ENCODE results near the gene ATP10B.

Gene ATP10B

DNA sequence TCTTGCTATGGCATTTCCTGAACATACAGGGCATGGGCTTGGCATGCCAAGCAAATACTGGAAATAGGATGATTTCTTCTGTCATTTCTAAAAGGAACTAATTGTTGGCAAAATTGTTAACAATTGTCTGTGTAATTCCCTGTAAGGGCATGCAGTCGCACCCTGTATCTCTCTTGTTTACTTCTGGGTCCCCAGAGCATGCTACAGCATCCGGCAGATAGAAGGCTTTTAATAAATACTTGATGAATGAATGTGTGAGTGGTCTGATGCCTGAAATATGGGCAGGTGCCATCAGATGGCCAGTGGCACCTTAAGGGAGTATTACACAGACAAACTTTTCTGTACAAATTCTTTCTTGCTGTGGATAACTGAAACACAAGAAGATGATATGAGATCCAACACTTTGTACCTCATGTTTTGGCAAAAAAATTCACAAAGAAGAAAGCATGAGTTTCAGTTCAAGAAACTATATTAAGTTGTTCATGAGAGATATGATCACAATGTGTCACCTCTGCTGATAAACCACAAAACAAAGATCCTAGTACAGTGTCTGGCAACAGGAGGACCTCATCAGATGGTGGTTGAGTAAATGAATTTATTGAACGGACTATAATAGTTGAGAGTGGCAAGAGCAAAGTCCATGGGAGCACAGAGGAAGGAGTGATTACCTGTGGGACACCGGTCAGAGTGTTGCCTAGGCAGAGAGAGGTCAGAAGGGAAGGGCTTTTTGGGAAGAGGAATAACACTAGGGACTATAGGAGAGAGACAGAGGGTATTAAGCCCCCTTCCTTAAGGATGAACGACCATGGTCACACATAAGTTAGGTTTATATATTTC is 194.2 kb downstream of the ATP10B start:
- no peak for DNase-seq (ENCODE audit: low read depth, low spot score)
- H3K4me3 ChIP-seq (ENCODE audit: low read length): no peak overlapping the region

DNA sequence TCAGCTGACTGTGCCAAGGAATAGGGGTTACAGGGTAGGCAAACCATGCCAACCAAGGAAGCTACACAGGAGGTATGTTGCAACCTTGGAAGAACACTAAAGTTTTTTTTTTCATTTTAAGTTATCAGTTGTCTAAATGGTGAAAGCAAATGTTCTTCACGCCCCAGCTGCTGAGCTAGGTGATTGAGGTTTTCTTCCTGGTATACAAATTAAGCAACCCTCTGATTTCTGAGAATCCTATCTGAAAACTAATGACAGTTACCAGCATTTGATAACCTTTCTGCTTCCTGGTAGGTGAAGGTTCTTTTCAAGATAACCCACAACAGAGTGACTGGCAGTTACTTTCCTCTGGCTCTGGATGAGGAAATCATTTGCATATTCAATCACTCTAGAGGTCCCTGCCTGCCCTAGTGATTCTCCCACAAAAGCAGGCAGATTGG is 194.9 kb downstream of the ATP10B start:
- peak; percentile 78 for DNase-seq (ENCODE audit: low read depth, low spot score)
- H3K4me3 ChIP-seq (ENCODE audit: low read length): no peak overlapping the region

DNA sequence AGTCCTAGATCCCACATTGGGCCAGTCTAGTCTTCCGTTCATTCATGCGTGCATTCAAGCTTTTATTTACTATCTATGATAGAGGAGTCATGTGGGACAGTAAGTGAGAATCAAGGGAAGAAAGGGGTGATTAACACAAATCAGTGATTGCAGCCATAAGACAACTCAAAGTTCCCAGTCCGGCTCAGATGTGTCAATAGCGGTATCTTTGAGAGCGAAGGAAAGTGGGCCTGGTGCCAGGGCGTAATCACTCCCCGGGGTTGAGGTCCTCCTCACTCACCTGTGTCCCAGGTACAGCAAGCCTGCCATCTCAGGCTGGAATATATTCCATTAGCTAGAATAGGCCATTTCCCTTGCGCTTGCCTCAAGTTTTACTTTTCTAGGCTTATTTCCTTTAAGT is 196.3 kb downstream of the ATP10B start:
- no peak for DNase-seq (ENCODE audit: low read depth, low spot score)
- no peak overlapping the region for H3K4me3 ChIP-seq (ENCODE audit: low read length)

DNA sequence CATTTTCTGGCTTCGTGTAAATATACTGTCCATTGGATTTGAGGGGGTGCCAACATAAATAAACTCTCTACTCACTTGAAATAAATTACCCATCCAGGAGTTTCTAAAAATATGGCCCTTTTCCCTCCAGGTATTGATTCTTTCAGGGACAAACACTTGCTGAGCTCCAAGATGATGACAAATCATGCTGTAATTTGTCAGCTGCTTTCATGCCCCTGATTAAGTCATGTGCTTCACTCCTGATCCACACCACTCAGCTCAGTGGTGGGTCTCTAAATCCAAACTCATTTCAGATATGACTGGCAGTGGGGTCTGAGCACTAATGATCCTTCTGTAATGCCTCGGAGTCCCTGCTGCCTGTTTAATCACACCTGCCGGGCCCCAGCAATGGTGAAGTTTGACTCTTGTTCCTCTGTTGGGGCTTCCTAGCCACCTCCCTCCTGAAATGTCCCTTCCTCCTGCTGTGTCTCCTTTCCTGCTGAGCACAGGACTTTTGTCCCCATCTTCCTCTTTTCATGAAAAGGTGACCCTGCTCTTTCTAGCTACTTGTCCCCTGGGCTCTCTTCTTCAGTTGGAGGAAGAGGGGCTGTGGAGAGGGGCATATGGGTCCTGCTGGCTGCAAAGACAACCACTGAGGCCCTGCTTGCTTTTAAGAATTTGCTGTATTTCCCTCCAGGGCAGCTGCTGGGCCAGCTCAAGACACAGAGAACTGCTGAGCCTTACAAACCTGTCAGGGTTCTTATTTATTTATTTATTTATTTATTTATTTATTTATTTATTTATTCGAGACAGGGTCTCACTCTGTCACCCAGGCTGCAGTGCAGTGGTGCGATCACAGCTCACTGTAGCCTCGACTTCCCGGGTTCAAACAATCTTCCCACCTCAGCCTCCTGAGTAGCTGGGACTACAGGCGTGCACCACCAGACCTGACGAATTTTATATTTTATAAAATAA is 200.0 kb downstream of the ATP10B start:
- no peak overlapping the region for H3K4me3 ChIP-seq (ENCODE audit: low read length)
- no peak for DNase-seq (ENCODE audit: low read depth, low spot score)

DNA sequence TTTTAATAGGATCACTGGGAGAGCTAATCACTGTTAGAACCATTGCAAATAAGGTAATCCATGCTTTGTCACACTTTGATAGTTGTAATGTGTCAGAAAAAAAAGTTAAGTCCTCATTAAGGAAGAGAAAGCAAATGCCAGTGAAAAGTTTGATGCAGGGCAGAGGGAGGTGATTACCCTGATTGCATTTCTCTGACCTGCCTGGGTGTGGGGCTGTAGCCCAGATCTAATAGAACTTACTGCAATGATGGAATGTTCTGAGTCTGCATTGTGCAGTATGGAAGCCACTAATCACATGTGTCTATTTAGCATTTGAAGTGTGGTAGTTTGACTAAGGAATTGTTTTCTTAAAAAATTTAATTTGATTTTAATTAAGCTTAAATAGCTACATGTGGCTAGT is 202.7 kb downstream of the ATP10B start:
- no peak for DNase-seq (ENCODE audit: low read depth, low spot score)
- no peak overlapping the region for H3K4me3 ChIP-seq (ENCODE audit: low read length)

DNA sequence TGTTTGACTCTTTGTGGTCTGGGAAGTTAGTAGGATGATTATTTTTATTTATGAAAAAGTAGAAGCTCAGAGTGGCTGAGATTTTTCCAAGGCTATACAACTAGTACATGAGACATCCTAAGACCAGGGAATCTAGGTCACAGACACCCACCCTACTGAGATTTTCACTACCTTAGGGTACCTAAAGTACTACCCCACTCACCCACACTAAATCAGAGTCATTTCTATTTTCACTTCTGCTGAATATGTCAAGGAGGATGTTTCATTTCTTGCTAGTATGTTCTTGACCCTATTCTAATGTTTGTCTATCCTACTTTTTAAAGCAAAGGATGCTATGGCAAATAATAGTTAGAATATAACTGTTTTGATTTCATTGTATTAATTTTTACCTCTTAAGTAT is 206.0 kb downstream of the ATP10B start:
- no peak for DNase-seq (ENCODE audit: low read depth, low spot score)
- no peak overlapping the region for H3K4me3 ChIP-seq (ENCODE audit: low read length)

DNA sequence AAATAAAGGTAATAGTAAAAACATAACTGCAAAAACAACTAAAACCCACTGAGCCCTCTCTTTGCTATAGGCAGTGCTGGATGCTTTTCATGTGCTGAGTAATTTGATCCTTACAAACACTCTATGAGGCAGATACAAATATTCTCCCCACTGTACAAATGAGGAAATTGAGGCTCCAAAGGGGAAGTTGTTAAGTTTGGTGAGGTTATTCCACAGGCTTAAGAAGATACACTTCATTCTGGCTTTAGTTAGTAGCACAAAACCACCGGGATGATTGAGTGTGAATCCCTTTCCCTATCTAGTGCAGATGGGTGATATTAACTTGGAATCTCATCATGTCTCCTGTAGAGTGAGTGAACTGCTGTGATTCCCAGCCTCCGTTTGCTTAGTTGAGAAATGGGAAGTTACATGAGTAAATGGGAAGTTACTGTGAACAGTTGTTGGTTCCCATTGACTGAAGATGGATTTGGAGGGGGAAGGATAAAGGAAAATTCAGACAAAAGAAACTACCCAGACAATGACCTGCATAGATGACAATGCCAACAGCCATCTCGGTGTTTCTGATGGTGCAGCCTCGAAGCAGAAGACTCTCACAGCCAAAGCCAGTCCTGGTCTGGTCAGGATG is 208.3 kb downstream of the ATP10B start:
- H3K4me3 ChIP-seq (ENCODE audit: low read length): no peak overlapping the region
- DNase-seq (ENCODE audit: low read depth, low spot score): no peak

DNA sequence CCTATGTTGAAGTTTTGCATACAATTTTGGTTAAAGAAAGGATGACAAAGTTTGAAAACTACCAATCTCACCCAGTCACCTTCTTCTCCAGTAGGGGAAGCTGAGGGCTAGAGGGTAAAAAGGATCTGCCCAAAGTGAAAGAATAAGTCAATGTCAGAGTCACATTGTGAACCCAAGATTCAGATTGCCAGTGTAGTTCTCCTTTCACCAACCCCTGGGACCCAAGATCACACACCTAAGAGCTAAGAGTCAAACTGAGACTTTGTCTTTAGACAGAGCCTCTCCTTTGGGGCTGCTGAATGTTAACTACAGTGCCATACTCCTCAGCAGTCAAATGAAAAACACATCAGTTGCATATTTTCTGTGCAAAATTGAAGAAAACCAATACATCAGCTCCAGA is 210.6 kb downstream of the ATP10B start:
- no peak overlapping the region for H3K4me3 ChIP-seq (ENCODE audit: low read length)
- DNase-seq (ENCODE audit: low read depth, low spot score): no peak

DNA sequence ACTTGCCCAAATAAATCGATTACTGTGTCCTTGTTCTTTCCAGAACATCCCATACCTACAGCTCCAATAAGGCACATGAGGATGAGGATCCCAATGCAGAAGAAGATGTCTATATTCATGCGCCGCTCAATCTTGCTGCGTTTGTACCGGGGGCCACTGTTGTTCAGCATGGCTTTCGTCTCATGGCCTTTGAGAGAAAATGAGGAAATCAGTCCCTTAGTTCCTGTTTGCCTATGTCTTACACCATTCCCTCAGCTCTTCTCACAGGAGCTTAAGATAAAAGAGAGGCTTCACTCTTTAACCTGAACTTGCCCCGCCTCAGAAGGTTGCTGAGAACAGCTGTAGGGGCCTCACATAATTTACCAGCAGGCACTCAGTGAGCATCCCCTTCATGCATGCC is 211.6 kb downstream of the ATP10B start:
- no peak for DNase-seq (ENCODE audit: low read depth, low spot score)
- no peak overlapping the region for H3K4me3 ChIP-seq (ENCODE audit: low read length)

DNA sequence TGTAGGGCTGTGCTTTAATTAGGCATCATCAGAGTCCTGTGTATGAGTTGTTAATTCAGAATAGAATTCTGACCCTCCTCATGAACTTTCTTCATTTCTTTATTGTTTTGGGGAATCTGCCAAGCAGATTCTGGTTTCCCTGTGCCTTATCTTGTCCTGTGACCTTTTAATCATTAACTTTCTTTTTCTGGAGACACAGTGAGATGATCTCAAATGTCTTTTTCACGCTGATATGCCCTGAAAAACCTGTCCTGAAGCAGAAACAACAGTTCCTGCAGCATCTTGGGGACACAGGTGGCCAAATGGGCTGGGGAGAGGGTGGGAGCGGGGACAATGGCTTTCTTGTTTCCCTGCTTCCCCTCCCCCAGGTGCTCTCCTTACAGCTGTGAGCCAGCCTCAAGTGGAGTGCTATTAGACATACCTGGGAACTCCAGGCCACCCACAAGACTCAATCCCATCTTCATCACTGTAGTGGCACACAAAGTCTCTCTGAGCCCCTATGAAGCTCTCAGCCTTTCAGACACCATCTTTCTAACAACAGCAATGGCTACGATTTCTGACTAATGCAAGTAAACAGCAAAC is 213.8 kb downstream of the ATP10B start:
- no peak overlapping the region for H3K4me3 ChIP-seq (ENCODE audit: low read length)
- no peak for DNase-seq (ENCODE audit: low read depth, low spot score)

DNA sequence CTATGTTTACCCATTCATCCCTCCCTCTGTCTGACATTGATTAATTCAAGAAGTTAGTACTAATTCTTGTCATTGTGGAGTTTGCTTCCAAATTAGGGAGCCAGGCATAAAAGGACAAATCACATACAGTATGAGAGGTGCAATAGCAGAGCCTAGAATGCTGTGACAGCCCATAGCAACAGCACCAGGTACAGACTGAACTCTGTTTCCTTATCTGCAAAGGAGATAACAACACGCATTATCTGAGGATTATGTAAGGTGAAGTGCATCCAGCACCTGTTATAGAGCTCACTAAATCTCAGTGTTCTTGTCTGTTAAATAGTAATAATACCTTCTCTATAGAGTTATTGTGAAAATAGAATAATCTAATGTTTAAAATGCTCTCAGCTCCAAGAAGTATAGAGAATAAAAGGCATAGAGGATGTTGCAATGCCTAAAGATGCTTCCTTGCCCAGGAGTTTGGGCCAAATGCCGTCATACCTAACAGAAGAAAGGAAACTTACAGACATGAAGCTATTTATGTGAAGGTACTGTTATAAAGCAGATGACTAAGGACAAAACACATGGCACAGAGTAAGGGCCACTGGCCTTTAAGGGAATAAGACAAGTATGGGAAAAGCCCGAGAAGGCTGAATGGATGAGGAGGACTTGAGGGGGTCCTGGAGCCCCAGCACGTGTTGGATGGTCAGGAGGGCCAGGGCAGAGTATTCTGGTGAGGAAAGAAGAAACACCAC is 214.5 kb downstream of the ATP10B start:
- H3K4me3 ChIP-seq (ENCODE audit: low read length): no peak overlapping the region
- DNase-seq (ENCODE audit: low read depth, low spot score): no peak

DNA sequence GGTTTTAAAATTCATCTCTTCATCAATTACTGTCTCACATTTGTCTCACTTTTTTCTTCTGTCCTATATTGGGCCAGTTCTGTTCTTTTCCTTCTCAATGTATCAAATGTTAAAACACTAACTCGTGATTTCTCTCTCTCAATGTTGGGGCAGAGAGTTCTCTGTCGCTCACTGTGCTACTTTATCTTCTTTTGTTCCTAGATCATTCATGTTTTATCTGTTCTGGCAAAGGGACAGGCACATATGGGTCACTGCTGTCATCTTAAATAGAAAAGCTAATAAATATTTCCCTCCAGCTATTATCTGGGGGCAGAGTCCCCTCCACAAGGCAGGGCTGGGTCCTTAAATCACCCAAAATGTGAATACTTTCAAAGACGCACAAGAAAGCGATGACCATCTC is 216.3 kb downstream of the ATP10B start:
- no peak overlapping the region for H3K4me3 ChIP-seq (ENCODE audit: low read length)
- DNase-seq (ENCODE audit: low read depth, low spot score): no peak

DNA sequence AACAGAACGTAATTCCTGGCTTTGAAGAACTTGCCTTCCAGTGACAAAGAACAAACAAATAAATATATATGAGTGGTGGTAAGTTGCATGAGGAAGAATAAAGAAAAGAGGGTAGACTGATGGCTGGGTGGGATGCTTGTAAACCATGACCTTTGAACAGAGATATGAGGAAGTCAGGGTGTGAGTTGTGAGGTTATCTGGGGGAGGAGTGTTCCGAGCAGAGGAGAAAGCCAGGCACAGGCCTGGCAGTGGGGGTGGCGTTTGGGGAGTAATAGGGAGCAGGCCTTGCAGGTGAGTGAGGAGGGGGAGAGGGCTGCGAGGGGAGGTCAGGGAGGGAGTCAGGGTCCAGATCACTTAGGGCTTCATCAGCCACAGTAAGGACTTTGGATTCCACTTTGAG is 217.0 kb downstream of the ATP10B start:
- no peak overlapping the region for H3K4me3 ChIP-seq (ENCODE audit: low read length)
- DNase-seq (ENCODE audit: low read depth, low spot score): no peak

DNA sequence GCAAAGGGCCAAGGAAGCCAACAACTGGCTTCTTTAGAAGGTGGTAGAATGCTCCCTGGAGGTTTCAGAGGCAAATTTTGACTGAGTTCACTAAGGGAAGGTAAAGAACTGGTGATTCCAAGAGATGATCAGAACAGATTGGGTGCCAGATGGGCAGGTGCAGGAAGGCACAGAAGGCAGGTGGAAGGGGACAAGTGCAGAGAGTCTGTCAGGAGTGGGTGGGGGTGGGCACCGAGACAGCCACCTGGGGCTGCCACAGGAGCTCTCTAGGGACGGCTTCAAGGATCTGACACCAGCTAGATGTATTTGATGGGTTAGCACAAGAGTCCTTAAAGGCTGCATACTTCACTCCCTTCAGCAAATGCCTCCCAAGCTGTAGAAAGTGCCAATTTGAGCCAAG is 223.0 kb downstream of the ATP10B start:
- no peak overlapping the region for H3K4me3 ChIP-seq (ENCODE audit: low read length)
- DNase-seq (ENCODE audit: low read depth, low spot score): no peak

DNA sequence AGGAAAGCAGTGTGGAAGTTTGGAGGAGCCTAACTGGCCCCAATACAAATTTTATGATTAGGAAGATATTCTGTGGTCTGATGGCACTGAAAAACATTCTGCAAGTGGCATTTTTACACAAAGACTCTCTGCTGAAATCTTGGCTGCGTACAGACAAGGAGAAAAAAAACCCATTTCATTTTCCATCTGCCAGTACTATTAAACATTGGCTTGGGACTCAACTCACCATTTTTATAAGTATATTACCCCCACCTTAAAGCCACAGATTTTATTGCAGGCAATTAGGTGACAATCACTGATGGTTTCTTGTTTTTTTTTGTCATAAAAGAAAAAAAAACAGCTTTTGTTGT is 223.4 kb downstream of the ATP10B start:
- no peak overlapping the region for H3K4me3 ChIP-seq (ENCODE audit: low read length)
- no peak for DNase-seq (ENCODE audit: low read depth, low spot score)

DNA sequence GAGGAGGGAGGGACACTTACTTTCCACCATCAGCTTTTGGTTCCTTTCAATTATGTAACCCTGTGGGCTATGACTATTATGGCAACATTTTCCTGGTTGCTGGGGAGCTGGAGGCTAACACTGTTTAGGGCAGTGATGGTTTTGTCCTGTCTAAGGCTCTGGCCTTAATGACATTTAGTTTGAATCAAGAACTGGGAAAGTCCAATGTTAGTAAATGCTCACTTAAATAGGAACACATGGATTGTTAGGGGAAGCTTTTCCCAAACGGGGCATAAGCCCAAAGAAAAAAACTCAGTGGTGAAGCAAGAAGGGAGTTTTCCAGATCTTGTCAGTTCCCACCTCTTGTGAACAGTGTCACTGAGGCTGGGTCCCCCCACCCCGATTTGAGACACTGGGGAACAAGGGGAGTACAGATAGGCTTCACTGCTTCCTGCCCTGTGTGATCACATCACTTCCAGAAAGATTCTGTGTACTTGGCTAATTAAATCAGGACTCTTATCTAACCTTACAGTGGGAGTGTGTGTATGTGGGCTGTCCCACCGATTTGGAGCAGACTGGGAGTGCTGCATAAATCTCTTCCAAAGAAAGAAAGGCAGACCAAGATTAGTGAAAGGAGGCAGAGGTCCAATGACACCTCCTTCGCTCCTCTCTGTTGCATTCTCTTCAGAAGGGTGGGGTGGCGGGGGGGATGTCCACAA is 223.9 kb downstream of the ATP10B start:
- no peak for DNase-seq (ENCODE audit: low read depth, low spot score)

DNA sequence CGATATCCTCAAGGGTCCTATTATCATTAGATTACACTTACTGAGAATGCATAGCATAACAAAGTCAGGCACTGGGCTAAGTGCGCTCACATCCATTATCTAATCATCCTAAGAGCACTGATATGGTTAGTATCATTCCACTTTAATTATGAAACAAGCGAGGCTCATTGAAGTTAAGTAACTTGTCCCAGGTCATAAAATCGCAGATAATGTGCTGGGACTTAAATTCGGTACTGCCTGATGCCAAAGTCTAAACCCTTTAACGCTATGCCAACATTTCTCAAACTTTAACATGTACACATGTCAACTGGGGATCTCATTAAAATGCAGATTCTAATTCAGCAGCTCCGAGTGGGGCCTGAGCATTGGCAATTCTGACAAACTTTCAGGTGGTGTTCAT is 225.7 kb downstream of the ATP10B start:
- no peak overlapping the region for H3K4me3 ChIP-seq (ENCODE audit: low read length)
- DNase-seq (ENCODE audit: low read depth, low spot score): no peak

More for the DNA sequence above, 223.9 kb downstream of the ATP10B start:
- H3K4me3 ChIP-seq (ENCODE audit: low read length): no peak overlapping the region

DNA sequence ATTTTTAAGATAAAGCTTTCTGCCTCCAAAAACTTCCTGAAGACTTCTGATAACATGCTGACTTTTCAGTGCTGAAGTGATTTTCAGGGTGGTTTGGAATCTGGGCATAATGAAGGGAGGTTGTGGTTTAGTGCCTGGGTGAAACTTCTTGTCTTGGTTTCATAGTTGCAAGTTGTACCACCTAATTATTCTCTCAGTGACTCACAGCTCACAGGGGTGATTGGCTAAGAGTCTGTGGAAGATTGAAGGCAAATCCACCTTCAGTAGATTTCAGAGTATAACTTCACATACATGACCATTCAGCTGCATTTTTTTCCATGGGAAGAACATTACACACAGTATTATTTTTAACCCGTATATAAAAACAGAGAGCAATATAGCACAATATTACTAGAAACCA is 230.5 kb downstream of the ATP10B start:
- no peak overlapping the region for H3K4me3 ChIP-seq (ENCODE audit: low read length)
- DNase-seq (ENCODE audit: low read depth, low spot score): no peak
